Keratinocyte (primary cell): ENCODE data around the gene PDE4A.

ENCODE experiments used
- EZH2 ChIP-seq: IDR thresholded peaks from one replicate; pipeline ENCODE4 v1.6.1; 2012; ENCODE audit warnings: inconsistent platforms, mild to moderate bottlenecking, low read length, moderate library complexity
- TF ChIP-seq, protein P1 (sequence below), 3 experiments: IDR thresholded peaks in 1 of 3; conservative IDR thresholded peaks in 1 of 3; optimal IDR thresholded peaks in 1 of 3; 2 replicates in 2 of 3; 3 replicates in 1 of 3; pipeline versions ENCODE3 to v1.5.1; 2011; ENCODE audit warnings: low read length in 3 of 3, mild to moderate bottlenecking in 3 of 3, moderate library complexity in 2 of 3, control low read depth in 1 of 3, inconsistent platforms in 1 of 3; ENCODE audit not compliant: insufficient read depth in 2 of 3; ENCODE audit errors: extremely low read depth in 1 of 3

DNA sequence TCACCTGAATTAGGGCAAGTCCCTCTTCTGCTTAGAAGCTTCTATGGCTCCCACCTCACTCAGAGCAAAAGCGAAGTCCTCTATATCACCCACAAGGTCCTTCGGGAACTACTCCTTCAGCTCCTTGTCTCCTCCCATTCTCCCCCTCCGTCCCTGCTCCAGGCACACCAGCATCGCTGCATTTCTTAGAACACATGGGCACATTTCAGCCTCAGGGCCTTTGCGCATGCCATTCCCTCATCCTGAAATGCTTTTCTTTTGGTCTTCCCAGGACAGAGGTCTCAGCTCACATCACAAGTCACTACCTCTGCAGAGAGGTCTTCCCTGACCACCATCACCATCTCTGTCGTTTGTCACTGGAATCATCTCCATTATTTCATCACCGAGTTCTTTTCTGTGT lies 92.9 kb downstream of the PDE4A start:
- TF ChIP-seq, protein P1, sequence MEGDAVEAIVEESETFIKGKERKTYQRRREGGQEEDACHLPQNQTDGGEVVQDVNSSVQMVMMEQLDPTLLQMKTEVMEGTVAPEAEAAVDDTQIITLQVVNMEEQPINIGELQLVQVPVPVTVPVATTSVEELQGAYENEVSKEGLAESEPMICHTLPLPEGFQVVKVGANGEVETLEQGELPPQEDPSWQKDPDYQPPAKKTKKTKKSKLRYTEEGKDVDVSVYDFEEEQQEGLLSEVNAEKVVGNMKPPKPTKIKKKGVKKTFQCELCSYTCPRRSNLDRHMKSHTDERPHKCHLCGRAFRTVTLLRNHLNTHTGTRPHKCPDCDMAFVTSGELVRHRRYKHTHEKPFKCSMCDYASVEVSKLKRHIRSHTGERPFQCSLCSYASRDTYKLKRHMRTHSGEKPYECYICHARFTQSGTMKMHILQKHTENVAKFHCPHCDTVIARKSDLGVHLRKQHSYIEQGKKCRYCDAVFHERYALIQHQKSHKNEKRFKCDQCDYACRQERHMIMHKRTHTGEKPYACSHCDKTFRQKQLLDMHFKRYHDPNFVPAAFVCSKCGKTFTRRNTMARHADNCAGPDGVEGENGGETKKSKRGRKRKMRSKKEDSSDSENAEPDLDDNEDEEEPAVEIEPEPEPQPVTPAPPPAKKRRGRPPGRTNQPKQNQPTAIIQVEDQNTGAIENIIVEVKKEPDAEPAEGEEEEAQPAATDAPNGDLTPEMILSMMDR (optimal IDR thresholded peaks at IDR 0.05 in 1 of 3, IDR thresholded peaks at IDR 0.05 in 1 of 3, conservative IDR thresholded peaks at IDR 0.05 in 1 of 3; ENCODE audit: extremely low read depth in 1 of 3, insufficient read depth in 2 of 3, low read length in 3 of 3): no peak
- TF ChIP-seq EZH2: no peak
